GM23338 (cell line): ENCODE data around the gene CHRNA4.
"Not testable (repeated sequence)": the region's sequence is repeated elsewhere in the genome, so short reads cannot be mapped to it uniquely, and the experiment has no call there.

Experiments used
- CTCF ChIP-seq, 2 experiments: fragments of 200-600 bp in 1 of 2; sonication (generic) in 1 of 2; conservative IDR thresholded peaks; 2 replicates each; pipeline versions ENCODE4 v1.5.1 to v1.6.1; 2016 to 2017; ENCODE audit warnings: antibody characterized with exemption in 2 of 2, low read depth in 2 of 2, mild to moderate bottlenecking in 2 of 2, moderate library complexity in 1 of 2
- EZH2phosphoT487 ChIP-seq: fragments of 200-600 bp; sonication (generic); IDR thresholded peaks from one replicate; pipeline ENCODE4 v1.8.1; 2018; ENCODE audit warnings: antibody characterized with exemption; ENCODE audit not compliant: unreplicated experiment
- POLR2AphosphoS5 ChIP-seq: IDR thresholded peaks from 2 replicates; pipeline ENCODE4 v1.6.1; 2016; ENCODE audit warnings: antibody characterized with exemption, low read depth

- TF ChIP-seq CTCF (conservative IDR thresholded peaks at IDR 0.05; ENCODE audit: low read depth in 2 of 2); EZH2phosphoT487; POLR2AphosphoS5: not testable (repeated sequence)
Measured at GRCh38 chr20:63379872-63380271, 18.7 kb upstream of the CHRNA4 start.
